SK-N-SH (cell line): ENCODE data around the gene DNASE1L2.

Experiments used
- EP300 ChIP-seq, 2 experiments: IDR thresholded peaks; 2 replicates each; pipeline versions ENCODE4 v1.4.0 to v1.6.1; 2012; ENCODE audit warnings: borderline replicate concordance in 1 of 2, low read depth in 1 of 2, low read length in 1 of 2
- GABPA ChIP-seq: IDR thresholded peaks from 2 replicates; pipeline ENCODE4 v1.4.0; 2012; ENCODE audit warnings: low read depth, mild to moderate bottlenecking
- MXI1 ChIP-seq: IDR thresholded peaks from 2 replicates; pipeline ENCODE4 v1.6.1; 2012; ENCODE audit warnings: mild to moderate bottlenecking, low read depth, low read length, improper control_type of control experiment
- NFIC ChIP-seq: IDR thresholded peaks from 2 replicates; pipeline ENCODE4 v1.4.0; 2012; ENCODE audit warnings: borderline replicate concordance
- TAF1 ChIP-seq: IDR thresholded peaks from 2 replicates; pipeline ENCODE4 v1.6.1; 2012; ENCODE audit warnings: low read depth, mild to moderate bottlenecking, low read length, moderate library complexity, borderline replicate concordance
- YY1 ChIP-seq: IDR thresholded peaks from 2 replicates; pipeline ENCODE4 v1.4.0; 2012; ENCODE audit warnings: low read depth, mild to moderate bottlenecking
- TF ChIP-seq, protein P1 (sequence below): fragments of 200-600 bp; sonication (generic); IDR thresholded peaks from 2 replicates; pipeline ENCODE4 v1.6.1; 2017; ENCODE audit warnings: antibody characterized with exemption, mild to moderate bottlenecking, moderate library complexity
- TF ChIP-seq, protein P2 (sequence below): IDR thresholded peaks from 2 replicates; pipeline ENCODE4 v1.4.0; 2012; ENCODE audit warnings: low read depth, borderline replicate concordance

DNA sequence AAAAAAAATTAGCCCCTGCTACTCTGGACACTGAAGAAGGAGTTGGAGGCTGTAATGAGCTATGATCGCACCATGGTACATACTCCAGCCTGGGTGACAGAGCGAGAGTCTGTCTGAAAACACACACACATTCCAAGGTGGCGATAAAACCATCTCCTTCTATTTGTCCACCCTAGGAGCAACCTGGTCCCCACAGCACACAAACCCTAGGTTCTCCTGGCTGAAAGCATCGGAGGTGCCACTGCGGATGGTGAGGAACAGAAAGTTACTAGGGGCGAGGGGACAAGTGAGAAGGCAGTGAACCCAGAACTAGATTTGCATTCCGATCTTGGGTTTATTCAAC lies 16.5 kb downstream of the DNASE1L2 start:
- TF ChIP-seq, protein P1, sequence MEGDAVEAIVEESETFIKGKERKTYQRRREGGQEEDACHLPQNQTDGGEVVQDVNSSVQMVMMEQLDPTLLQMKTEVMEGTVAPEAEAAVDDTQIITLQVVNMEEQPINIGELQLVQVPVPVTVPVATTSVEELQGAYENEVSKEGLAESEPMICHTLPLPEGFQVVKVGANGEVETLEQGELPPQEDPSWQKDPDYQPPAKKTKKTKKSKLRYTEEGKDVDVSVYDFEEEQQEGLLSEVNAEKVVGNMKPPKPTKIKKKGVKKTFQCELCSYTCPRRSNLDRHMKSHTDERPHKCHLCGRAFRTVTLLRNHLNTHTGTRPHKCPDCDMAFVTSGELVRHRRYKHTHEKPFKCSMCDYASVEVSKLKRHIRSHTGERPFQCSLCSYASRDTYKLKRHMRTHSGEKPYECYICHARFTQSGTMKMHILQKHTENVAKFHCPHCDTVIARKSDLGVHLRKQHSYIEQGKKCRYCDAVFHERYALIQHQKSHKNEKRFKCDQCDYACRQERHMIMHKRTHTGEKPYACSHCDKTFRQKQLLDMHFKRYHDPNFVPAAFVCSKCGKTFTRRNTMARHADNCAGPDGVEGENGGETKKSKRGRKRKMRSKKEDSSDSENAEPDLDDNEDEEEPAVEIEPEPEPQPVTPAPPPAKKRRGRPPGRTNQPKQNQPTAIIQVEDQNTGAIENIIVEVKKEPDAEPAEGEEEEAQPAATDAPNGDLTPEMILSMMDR, result no peak
- TF ChIP-seq NFIC (no peak), MXI1 (no peak), EP300 (IDR thresholded peaks at IDR 0.05; ENCODE audit: borderline replicate concordance in 1 of 2, low read depth in 1 of 2, low read length in 1 of 2) (no peak), YY1 (no peak), GABPA (no peak), TAF1 (no peak)
- TF ChIP-seq, protein P2, sequence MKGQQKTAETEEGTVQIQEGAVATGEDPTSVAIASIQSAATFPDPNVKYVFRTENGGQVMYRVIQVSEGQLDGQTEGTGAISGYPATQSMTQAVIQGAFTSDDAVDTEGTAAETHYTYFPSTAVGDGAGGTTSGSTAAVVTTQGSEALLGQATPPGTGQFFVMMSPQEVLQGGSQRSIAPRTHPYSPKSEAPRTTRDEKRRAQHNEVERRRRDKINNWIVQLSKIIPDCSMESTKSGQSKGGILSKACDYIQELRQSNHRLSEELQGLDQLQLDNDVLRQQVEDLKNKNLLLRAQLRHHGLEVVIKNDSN, result no peak
